Placental epithelial cell (primary cell): Measurements from ENCODE around the gene NHEJ1. TPM values are rescaled to one million over a fixed set of nuclear protein-coding genes. Genes with fewer than 3 reads are reported as not detected.

Experiments
- small RNA-seq: library from RNA; depleted of rRNA; stranded (forward); fragments of <200 nt; gene quantifications from one replicate; pipeline ENCODE3, GENCODE V24; 2012
- total RNA-seq: library from RNA; depleted of rRNA; stranded (reverse); fragments of >200 nt; gene quantifications from 2 replicates; pipeline ENCODE4 v1.2.3, GENCODE V29; 2012

NHEJ1 gene, protein sequence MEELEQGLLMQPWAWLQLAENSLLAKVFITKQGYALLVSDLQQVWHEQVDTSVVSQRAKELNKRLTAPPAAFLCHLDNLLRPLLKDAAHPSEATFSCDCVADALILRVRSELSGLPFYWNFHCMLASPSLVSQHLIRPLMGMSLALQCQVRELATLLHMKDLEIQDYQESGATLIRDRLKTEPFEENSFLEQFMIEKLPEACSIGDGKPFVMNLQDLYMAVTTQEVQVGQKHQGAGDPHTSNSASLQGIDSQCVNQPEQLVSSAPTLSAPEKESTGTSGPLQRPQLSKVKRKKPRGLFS
- 21.9 and 23.6 TPM in 2 replicates for total RNA-seq

DNA sequence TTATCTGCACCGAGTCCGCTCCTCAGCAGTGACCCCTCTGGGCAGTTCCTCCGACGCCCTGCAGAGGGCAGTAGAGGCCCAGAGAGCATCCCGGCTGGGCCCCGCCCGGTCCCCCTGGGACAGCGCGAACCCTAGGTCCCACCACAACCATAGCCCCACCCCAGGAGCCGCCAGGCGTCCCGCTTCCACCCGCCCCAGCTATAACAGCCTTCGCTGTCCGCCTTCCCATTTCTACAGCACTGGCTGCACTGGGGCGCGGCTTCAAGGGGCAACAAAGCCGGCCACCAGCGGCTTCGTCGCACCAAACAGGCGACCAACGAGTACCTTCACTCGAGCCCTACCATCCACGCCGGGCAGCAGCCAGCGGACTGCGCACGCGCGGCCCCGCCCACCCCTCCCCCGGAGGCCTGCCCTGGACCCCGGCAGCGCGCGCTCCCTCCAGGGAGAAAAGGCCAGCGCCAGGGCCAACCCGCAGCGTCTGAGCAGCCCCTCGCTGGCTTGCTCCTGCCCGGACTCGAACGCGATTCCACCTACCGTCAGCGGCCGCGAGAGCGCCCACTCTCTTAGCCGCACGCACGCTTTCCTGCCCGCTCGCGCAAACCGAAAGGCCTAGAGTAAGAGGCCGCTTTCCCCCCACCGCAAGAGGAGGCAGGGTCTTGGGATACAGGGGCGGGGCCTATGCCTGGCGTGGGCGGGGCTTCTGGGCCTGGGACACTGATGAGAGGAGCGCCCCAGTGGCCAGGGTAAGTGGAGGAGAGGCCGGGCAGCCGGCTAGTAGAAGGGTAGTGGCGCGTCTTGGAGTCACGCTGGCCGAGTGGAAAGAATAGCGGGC, at the start of gene NHEJ1:
TSS of gene NHEJ1 (minus strand) at position 630 of the 832 bp plus-strand sequence. CDS start 2,453 bp downstream, outside the sequence.

GRCh38 chr2:219206328-219207133, 45.9 kb upstream of the NHEJ1 start, which contains the start of gene ZFAND2B:
TSS of gene ZFAND2B (plus strand) at chr2:219206782. CDS start at chr2:219206988, 206 bp downstream.

GRCh38 chr2:219177552-219178376, 17.1 kb upstream of the NHEJ1 start, which contains the start of gene RETREG2:
TSS of gene RETREG2 (plus strand) at chr2:219178275. CDS start at chr2:219178353, 78 bp downstream.

DNA sequence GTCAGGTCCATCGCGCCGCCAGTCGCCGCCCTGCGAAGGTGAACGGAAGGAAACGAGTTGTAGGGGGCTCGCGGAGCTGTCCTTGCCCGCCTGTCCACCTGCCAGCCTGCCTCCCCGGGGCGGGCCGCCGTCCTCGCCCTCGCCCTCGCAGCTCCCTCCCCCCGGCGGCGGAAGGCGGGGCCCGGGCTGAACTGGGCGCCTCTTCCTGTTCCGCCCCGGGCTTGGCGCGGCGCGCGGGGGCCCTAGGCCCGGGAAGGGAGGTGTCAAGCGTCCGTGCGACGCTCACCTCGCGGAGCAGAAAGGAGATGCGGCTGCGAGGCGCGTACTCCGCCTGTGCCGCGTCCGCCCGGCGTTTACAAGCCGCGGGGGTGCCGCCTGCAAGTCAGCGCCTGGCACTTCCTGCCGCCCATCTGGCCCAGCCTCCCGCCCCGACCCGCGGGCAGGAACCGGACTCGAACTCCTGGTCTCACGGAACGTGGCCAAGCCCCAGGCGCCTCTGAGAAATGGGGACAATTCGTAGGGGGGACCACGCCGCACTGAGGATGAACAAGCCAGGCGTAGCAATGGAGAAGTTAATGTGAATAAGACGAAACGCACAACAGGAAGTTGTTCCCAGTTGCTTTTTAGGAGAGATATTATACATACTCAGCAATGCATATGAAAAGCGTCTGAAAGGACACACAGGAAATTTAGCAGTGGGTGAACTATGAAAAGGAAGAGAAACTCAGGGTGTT, 16.4 kb upstream of the NHEJ1 start, which contains the start of gene CNPPD1:
TSS of gene CNPPD1 (minus strand) at position 108 of the 734 bp plus-strand sequence. CDS start at position 11, 97 bp downstream.

GRCh38 chr2:219169930-219170654, 9.5 kb upstream of the NHEJ1 start, which contains the start of gene SLC23A3:
TSS of gene SLC23A3 (minus strand) at chr2:219170029. CDS start at chr2:219169984, 45 bp downstream.

GRCh38 chr2:219060821-219061791, 99.5 kb downstream of the NHEJ1 start, which contains the start of gene IHH:
TSS of gene IHH (minus strand) at chr2:219060921. CDS start at chr2:219060467, 454 bp downstream.

GRCh38 chr2:219041252-219041651, 119.4 kb downstream of the NHEJ1 start, which contains the start of gene CFAP65:
TSS of gene CFAP65 (minus strand) at chr2:219041516. CDS start at chr2:219039048, 2,468 bp downstream.

Small RNA genes within 50 kb of the gene (small RNA-seq; reads per million reads assigned to genes)
- gene MIR3131 (not detected), gene RN7SL764P (not detected)

Other genes starting within 250 kb of the NHEJ1 start
- gene CDK5R2, start 201.1 kb downstream of the NHEJ1 start, total RNA-seq: not detected in 2 replicates
- not detected in 2 replicates for gene FEV, start 175.6 kb downstream of the NHEJ1 start, total RNA-seq
- not detected in 2 replicates for gene CRYBA2, start 167.4 kb downstream of the NHEJ1 start, total RNA-seq
- gene CFAP65, start 119.3 kb downstream of the NHEJ1 start, total RNA-seq: not detected in 2 replicates
- under 0.01 TPM in 1 of 2 replicates, not detected in the other for gene IHH, start 99.9 kb downstream of the NHEJ1 start, total RNA-seq
- 0.54 and 2.0 TPM in 2 replicates for gene SLC23A3, start 9.2 kb upstream of the NHEJ1 start, total RNA-seq
- gene CNPPD1, start 16.1 kb upstream of the NHEJ1 start, total RNA-seq: 13.4 and 14.5 TPM in 2 replicates
- 75.0 and 85.6 TPM in 2 replicates for gene RETREG2, start 17.5 kb upstream of the NHEJ1 start, total RNA-seq
- gene ZFAND2B, start 46.0 kb upstream of the NHEJ1 start, total RNA-seq: 31.4 and 37.8 TPM in 2 replicates
- gene ABCB6, start 58.1 kb upstream of the NHEJ1 start, total RNA-seq: 16.1 and 38.0 TPM in 2 replicates
- 36.1 and 71.0 TPM in 2 replicates for gene ATG9A, start 68.8 kb upstream of the NHEJ1 start, total RNA-seq
- 34.9 and 45.5 TPM in 2 replicates for gene ANKZF1, start 69.0 kb upstream of the NHEJ1 start, total RNA-seq
- gene GLB1L, start 84.6 kb upstream of the NHEJ1 start, total RNA-seq: 28.3 and 33.0 TPM in 2 replicates
- gene STK16, start 84.7 kb upstream of the NHEJ1 start, total RNA-seq: 30.2 and 77.9 TPM in 2 replicates
- not detected in 2 replicates for gene TUBA4B, start 92.4 kb upstream of the NHEJ1 start, total RNA-seq
- gene TUBA4A, start 93.1 kb upstream of the NHEJ1 start, total RNA-seq: 5.1 and 69.6 TPM in 2 replicates
- gene DNAJB2, start 118.6 kb upstream of the NHEJ1 start, total RNA-seq: 63.2 and 74.1 TPM in 2 replicates
- gene PTPRN, start 148.6 kb upstream of the NHEJ1 start, total RNA-seq: under 0.01 and 0.11 TPM in 2 replicates
- not detected in 2 replicates for gene RESP18, start 171.9 kb upstream of the NHEJ1 start, total RNA-seq
- gene DNPEP, start 227.1 kb upstream of the NHEJ1 start, total RNA-seq: 47.5 and 55.0 TPM in 2 replicates